Lung microvascular endothelial cell (primary cell): Measurements from ENCODE around the gene RAD23B. TPM values are rescaled to one million over a fixed set of nuclear protein-coding genes. Genes with fewer than 3 reads are reported as not detected.

Source experiments
- DNase-seq, 2 donors: peaks; one replicate each; pipeline versions ENCODE4 v3.0.0 to v3.0.0-alpha.2; 2010; ENCODE audit warnings: low read depth in 2 of 2
- total RNA-seq: library from RNA; depleted of rRNA; stranded (reverse); fragments of >200 nt; gene quantifications from 2 replicates; pipeline ENCODE4 v1.2.1, GENCODE V29; 2014

The RAD23B gene
- total RNA-seq, 1 donor from 2014 or later, result 66.3 TPM

DNA sequence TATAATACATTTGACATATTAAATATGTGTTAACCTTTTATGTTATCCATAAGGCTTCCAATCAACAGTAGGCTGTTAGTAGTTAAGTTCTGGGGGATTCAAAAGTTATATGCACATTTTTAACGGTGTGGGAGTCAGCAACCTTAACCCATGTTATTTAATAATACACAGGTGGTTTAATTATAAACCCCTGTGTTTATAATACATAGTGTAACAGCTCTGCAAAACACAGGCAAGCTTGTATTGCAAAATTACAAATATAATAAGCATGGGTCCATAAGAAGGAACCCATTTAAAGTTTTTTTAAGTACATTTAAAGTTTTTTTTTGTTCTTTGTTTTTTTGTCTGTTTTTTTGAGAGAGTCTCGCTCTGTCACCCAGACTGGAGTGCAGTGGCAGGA is 14.5 kb upstream of the RAD23B start:
- no peak for DNase-seq

GRCh38 chr9:107269254-107269653 is 13.8 kb upstream of the RAD23B start:
- DNase-seq, result no peak

- DNase-seq, result no peak
These were observed 13.4 kb upstream of the RAD23B start for GRCh38 chr9:107269681-107270080.

DNA sequence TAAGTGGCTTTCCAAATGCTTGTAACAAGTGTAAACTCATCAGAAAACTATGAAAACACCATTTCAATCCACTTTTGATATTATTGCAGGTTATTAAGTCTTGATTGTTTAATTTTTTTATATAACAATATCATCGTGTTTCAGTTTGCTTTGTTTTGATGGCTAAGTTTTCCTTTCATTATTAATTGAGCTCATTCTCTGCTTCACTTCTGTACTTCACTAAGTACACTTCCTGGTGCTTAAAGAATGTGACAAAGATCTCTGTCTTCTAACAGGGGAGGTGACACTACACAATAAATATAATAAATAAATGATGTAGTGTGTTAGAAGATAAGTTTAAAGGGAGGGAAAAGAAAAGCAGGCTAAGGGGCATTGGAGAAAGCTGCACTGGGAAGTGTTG is 13.0 kb upstream of the RAD23B start:
- no peak for DNase-seq

DNA sequence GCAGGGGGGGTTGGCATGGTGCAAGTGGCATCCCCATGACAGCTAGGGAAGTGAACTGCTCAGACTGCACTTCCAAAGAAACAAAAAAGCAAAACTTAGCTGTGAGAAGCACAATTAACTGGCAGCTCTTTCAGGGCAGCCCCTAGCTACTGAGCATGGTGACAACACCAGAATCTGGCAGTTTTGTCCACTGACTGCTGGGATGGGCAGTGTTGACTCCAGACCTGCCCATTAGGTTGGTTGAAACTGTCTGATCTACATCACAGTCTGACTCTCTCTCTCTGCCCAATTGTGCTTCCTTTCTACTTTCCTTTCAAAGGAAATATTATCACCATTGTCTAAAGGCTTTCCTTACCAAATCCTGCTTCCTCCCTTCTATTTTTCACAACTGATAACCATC is 12.5 kb upstream of the RAD23B start:
- DNase-seq, result no peak

DNA sequence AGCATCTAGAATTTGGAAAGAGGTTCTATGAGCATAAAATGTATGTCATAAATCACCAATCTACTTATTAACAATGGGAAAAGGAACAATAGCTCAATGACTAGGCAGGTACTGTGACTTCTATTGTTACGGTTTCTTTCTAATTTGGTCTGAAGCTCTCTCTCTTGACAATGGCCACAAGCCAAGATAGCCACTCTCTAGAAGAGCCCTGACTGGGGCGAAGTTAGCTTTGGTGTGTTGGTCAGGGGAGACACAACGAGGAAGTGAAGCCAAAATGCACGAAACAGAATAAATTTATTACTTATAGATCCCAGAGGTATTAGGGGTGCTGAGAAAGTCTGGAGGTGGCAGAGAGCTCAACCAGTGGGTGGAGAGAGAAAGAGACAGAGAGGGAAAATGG is 9.4 kb upstream of the RAD23B start:
- DNase-seq, result no peak

- no peak for DNase-seq
These were observed 9.0 kb upstream of the RAD23B start for GRCh38 chr9:107274096-107274495.

DNA sequence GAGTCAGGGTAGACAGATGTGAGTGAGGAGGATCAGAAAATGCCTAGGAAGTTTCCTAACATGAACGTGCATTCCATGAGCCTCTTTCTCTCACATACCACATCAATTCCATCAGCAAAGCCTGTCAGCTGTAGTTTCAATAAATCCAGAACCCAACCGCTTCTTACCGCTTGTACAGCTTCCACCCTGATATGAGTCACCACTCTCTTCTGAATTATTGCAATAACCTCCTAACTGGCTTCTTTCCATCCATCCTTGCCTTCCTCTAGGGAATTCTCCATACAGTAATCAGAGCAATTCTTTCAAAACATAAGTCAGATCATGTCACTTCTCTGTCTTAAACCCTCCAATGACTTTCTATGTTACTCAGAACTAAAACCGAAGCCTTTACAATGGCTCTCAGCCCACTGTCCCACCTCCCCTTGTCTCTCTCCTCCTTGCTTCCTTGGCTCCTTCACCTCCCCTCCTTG is 8.1 kb upstream of the RAD23B start:
- DNase-seq, result peak in 1 of 2 donors; percentile 73

GRCh38 chr9:107275530-107275929 is 7.5 kb upstream of the RAD23B start:
- DNase-seq, result no peak

GRCh38 chr9:107276966-107277710 is 5.9 kb upstream of the RAD23B start:
- DNase-seq, result no peak

DNA sequence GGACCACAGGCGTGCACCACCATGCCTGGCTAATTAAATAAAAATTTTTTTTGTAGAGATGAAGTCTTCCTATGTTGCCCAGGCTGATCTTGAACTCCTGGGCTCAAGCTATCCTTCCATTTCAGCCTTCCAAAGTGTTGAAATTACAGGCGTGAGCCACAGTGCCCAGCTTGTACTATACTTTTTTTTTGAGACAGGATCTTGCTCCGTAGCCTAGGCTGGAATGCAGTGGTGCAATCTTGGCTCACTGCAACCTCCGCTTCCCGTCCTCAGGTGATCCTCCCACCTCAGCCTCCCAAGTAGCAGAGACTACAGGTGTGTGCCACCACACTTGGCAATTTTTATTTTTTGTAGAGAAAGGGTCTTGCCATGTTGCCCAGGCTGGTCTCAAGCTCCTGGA is 5.3 kb upstream of the RAD23B start:
- no peak for DNase-seq

- DNase-seq, result no peak
These were observed 4.0 kb upstream of the RAD23B start for GRCh38 chr9:107279086-107279485.

DNA sequence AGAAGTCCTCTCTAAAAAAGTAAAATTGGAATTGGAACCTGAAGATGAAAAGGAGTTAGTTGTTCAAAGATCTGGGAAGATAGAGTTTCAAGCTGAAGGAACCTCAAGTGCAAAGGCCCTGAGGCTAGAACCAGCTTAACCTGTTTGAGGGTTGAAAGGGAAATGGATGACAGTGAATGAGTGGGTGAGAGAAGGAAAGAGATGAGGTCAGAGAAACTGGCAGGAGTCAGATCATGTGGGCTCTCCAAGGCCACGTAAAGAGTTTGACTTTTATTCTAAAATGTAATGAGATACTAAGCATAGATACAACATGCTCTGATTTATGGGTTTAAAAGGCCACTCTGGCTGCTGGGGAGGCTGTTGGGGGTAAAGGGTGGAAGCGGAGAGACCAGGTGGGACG is 2.5 kb upstream of the RAD23B start:
- no peak for DNase-seq

DNA sequence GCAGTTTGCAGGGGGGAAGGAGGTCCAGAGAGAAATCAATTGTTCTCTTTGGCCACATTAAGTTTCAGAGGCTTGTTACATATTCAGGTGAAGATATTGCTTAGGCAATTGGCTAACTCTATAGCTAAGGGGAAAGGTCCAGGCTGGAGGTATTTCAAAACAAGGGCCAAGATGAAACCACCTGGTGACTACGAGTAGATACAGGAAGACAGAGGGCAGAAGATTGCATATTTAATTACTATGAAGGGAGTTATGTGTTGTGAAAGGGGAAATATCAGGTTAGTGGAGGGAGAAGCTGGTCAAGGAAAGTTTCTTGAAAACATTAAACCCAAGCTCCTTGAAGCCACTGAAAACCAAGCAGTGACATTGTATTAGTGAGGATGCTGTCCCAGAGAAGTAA is 1.9 kb upstream of the RAD23B start:
- no peak for DNase-seq

- no peak for DNase-seq
These were observed 984 bp upstream of the RAD23B start for GRCh38 chr9:107281922-107282667.

DNA sequence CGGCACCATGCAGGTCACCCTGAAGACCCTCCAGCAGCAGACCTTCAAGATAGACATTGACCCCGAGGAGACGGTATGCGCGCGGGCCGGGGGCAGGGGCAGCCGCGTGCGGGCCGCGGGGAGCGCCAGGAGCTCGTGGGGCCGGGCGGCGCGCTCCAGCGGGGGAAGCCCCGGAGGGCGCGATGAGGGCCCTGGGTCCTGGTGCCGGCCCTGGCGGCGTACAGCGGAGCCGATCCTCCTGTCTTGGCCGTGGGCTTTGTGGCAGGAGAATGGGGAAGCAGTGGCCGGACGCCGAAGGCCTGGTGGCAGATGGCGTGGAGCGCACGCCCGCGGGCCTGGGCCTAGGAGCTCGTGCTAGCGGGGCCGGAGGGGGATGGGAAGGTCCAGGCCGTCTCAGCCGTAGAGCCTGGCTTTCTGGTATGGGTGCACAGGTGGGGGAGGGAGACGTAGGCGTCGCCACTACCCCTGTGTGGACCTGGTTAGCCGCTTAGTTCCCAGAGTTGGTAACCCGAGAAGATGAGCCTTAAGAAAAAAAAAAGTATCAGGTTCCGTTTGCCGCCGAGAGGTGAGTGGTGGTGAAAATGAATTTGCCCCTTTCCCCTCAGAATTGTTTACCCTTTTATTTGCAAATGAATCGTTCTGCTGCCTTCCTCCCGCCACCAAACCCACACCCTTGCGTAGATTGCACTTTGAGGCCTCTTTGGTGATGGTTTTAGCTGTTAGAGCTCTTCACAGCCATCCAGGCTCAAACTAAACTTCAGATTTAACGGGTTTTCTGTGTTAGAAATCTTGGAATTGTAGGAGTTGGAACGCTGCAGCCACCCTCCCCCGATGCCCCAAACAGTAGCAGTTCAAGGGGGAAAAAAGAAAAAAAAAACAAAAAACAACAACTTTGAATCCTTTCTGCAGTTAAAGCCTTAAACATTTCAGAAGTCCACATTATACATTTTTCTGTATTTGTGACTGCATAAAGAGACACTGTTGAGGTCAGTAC is 841 bp downstream of the RAD23B start:
- DNase-seq, result peak; percentile 63 to 73

- DNase-seq, result peak in 1 of 2 donors; percentile 15
These were observed 1.6 kb downstream of the RAD23B start for GRCh38 chr9:107284636-107285035.

DNA sequence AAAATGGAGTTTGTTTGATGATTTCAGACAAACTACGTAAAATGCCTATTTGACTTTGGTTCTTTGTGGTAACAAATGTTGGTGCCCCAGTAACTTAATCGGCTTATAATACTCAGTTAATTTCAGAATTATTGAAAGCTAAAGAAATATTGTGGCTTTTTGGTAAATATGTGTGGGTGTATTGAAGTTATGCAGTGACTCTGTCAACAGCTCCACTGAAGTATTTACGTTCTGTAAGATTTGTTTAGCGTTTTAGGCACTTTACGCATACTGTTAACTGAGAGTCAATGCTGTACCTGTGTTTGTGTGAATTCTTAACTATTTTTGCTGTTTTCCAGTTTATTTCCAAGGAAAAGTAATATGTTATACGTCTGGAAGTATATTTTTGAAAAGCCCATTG is 2.2 kb downstream of the RAD23B start:
- no peak for DNase-seq

GRCh38 chr9:107286057-107286456 is 3.0 kb downstream of the RAD23B start:
- peak in 1 of 2 donors; percentile 30 for DNase-seq

DNA sequence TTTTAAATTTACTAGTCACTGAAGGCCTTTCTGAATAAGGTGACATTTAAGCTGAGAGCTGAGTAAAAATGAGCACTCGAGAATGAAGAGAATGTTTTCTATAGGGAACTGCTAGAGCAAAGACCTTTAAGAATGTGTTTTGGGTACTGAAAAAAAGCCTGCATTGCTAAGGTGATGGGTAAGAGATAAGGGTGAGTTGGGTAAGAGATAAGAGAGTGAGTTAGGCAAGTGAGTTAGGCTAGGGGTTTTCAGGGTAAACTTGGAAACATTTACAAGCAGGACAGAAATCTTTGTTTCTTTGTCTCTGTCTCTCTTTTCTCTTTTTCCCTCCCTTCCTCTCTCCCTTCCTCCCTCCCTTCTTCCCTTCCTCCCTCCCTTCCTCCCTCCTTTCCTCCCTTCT is 5.6 kb downstream of the RAD23B start:
- DNase-seq, result no peak

- DNase-seq, result no peak
These were observed 7.5 kb downstream of the RAD23B start for GRCh38 chr9:107290619-107291018.
